ENCODE results near the gene DOCK9. TPM values are rescaled to one million over a fixed set of nuclear protein-coding genes. Genes with fewer than 3 reads are reported as not detected.

Gene DOCK9
- total and polyA plus RNA-seq, 9 of the 15 experiments (the other 6 are each of a cell fraction or from before 2014, with no cell fraction given): 3.5 to 25.3 (median 16.7) TPM

DNA sequence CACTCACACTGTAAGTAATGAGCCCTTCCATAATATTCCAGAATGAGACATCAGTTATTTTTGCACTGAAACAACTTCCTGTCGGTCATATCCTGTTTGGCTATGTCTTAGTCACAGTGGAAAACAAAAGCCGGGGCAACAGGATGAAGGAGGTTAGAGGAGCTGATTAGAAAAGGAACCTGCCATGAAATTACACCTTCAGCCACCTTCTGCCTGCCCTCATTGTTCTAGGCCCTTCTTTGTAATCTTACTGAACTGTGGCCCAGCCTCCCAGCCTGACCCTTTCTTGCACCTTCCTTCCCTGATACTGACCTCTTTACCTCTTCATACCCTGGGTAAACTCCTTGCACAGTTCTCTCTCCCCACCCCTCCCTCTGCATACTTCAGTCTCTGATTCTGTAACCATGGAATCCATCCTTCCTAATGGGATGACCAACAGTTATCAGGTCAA lies 67.3 kb downstream of the DOCK9 start (continued):
- TF ChIP-seq MEF2A (IDR thresholded peaks at IDR 0.05; ENCODE audit: control insufficient read depth, low read depth, low read length) (peak; percentile 21; the same call in 1 of the 2 replicates), ZNF282 (CRISPR knock-in tag; IDR thresholded peaks at IDR 0.05) (no peak), ZBTB40 (IDR thresholded peaks at IDR 0.05) (0 out of 2 replicates have a peak, but pooled peaks have one; percentile 15), ZBTB40 (CRISPR knock-in tag; IDR thresholded peaks at IDR 0.05) (no peak), ZNF274 (IDR thresholded peaks at IDR 0.05; ENCODE audit: borderline replicate concordance, low read depth, low read length) (no peak), FOSL1 (tag; conservative IDR thresholded peaks at IDR 0.05) (0 out of 2 replicates have a peak, but pooled peaks have one; percentile 18), DDX20 (tag; IDR thresholded peaks at IDR 0.05; ENCODE audit: low read depth) (no peak), CBX3 (IDR thresholded peaks at IDR 0.05; ENCODE audit: borderline replicate concordance in 1 of 2, low read length in 2 of 2) (no peak), ZZZ3 (IDR thresholded peaks at IDR 0.05) (no peak), E4F1 (CRISPR knock-in tag; IDR thresholded peaks at IDR 0.05; ENCODE audit: borderline replicate concordance) (no peak), ATF7 (IDR thresholded peaks at IDR 0.05) (no peak), GABPA (tag; conservative IDR thresholded peaks at IDR 0.05; ENCODE audit: low read depth) (peak; percentile 78), ASH1L (IDR thresholded peaks at IDR 0.05; ENCODE audit: borderline replicate concordance, low read depth, partially characterized antibody) (no peak), PURB (CRISPR knock-in tag; IDR thresholded peaks at IDR 0.05; ENCODE audit: low read depth) (no peak), SAFB2 (IDR thresholded peaks at IDR 0.05; ENCODE audit: borderline replicate concordance, low read depth, low read length, severe bottlenecking) (no peak), SIRT6 (IDR thresholded peaks at IDR 0.05; ENCODE audit: low read depth, low read length) (no peak)

Measured in K562 (cell line).